IMR-90 (cell line): Measurements from ENCODE around the gene KLHL29. TPM values are rescaled to one million over a fixed set of nuclear protein-coding genes. Genes with fewer than 3 reads are reported as not detected.

ENCODE experiments used
- ATAC-seq: fragments of 200-7000 bp; cut with Tn5 transposase; 2 replicates; pipeline ENCODE4 v1.9.1; 2020; ENCODE audit warnings: low read depth, mild to moderate bottlenecking, moderate library complexity
- BruUV-seq: library from RNA; stranded (reverse); fragments of 400-500 nt; replicated peaks from 2 replicates; lab custom pipeline; 2021; lab: Mats Ljungman, UMichigan
- CTCF ChIA-PET: fragments of 300-600 bp; formaldehyde crosslinking; extraction: SDS; loops from one replicate; lab custom pipeline; 2021; ENCODE audit warnings: antibody characterized with exemption; lab: Yijun Ruan, JAX
- POLR2A ChIA-PET: fragments of 300-600 bp; sonication (Branson Sonifier 250); formaldehyde crosslinking; loops from one replicate; lab custom pipeline; 2022; ENCODE audit warnings: antibody characterized with exemption; ENCODE audit not compliant: unreplicated experiment; lab: Charles Lee
- DNase-seq: peaks from one replicate; pipeline ENCODE4 v3.0.0; 2013
- H2AFZ ChIP-seq: replicated peaks from 2 replicates; pipeline ENCODE3; 2013; ENCODE audit warnings: low read length, mild to moderate bottlenecking; ENCODE audit not compliant: poor library complexity
- H2AK5ac ChIP-seq: 2 replicates; pipeline ENCODE4 v1.6.1; 2013; ENCODE audit warnings: low read depth, low read length, inconsistent platforms
- H2AK9ac ChIP-seq: replicated peaks from 2 replicates; pipeline ENCODE3; 2013; ENCODE audit warnings: mild to moderate bottlenecking, low read depth, low read length, moderate library complexity; ENCODE audit not compliant: poor library complexity
- H2BK120ac ChIP-seq: 2 replicates; pipeline ENCODE4 v1.6.1; 2013; ENCODE audit warnings: low read depth, low read length, inconsistent platforms
- H2BK15ac ChIP-seq: 3 replicates; pipeline ENCODE4 v1.6.1; 2013; ENCODE audit warnings: low read depth, low read length, inconsistent platforms
- H2BK20ac ChIP-seq: 2 replicates; pipeline ENCODE4 v1.6.1; 2013; ENCODE audit warnings: low read depth, mild to moderate bottlenecking, inconsistent platforms, low read length, moderate library complexity
- H2BK5ac ChIP-seq: 2 replicates; pipeline ENCODE4 v1.6.1; 2013; ENCODE audit warnings: mild to moderate bottlenecking, low read depth, low read length, inconsistent platforms; ENCODE audit not compliant: poor library complexity, severe bottlenecking
- H3K14ac ChIP-seq: replicated peaks from 2 replicates; pipeline ENCODE4 v1.6.1; 2013; ENCODE audit warnings: low read depth, low read length, inconsistent platforms
- H3K18ac ChIP-seq: 2 replicates; pipeline ENCODE4 v1.6.1; 2013; ENCODE audit warnings: low read depth, low read length, control low read depth
- H3K23ac ChIP-seq: 2 replicates; pipeline ENCODE4 v1.6.1; 2013; ENCODE audit warnings: low read depth, low read length, inconsistent platforms
- H3K27ac ChIP-seq: 2 replicates; pipeline ENCODE4 v1.5.1; 2013; ENCODE audit warnings: mild to moderate bottlenecking, control low read depth, low read length; ENCODE audit not compliant: insufficient read depth
- H3K27me3 ChIP-seq: 2 replicates; pipeline ENCODE4 v1.6.1; 2013; ENCODE audit warnings: low read length; ENCODE audit not compliant: control insufficient read depth, insufficient read depth
- H3K36me3 ChIP-seq: 2 replicates; pipeline ENCODE4 v1.6.1; 2013; ENCODE audit warnings: low read length, mixed read lengths; ENCODE audit not compliant: control insufficient read depth, insufficient read depth
- H3K4ac ChIP-seq: 2 replicates; pipeline ENCODE4 v1.6.1; 2013; ENCODE audit warnings: low read depth, low read length, inconsistent platforms
- H3K4me1 ChIP-seq: 2 replicates; pipeline ENCODE4 v1.6.1; 2013; ENCODE audit warnings: low read length, mixed read lengths; ENCODE audit not compliant: control insufficient read depth, insufficient read depth
- H3K4me2 ChIP-seq: 2 replicates; pipeline ENCODE4 v1.6.1; 2013; ENCODE audit warnings: low read depth, mild to moderate bottlenecking, control low read depth, low read length, moderate library complexity
- H3K4me3 ChIP-seq: 2 replicates; pipeline ENCODE4 v1.5.1; 2013; ENCODE audit warnings: low read depth, mild to moderate bottlenecking, control low read depth, low read length, moderate library complexity; ENCODE audit not compliant: insufficient read depth
- H3K56ac ChIP-seq: 2 replicates; pipeline ENCODE4 v1.6.1; 2013; ENCODE audit warnings: low read length, inconsistent platforms; ENCODE audit not compliant: insufficient read depth; ENCODE audit errors: extremely low read depth
- H3K79me1 ChIP-seq, 2 experiments: 2 replicates each; pipeline ENCODE4 v1.6.1; 2013; ENCODE audit warnings: low read length in 2 of 2, inconsistent platforms in 1 of 2, low read depth in 1 of 2
- H3K9ac ChIP-seq: 2 replicates; pipeline ENCODE4 v1.6.1; 2013; ENCODE audit warnings: low read depth, low read length, control low read depth
- H3K9me1 ChIP-seq: 2 replicates; pipeline ENCODE4 v1.6.1; 2013; ENCODE audit warnings: low read length, inconsistent platforms; ENCODE audit not compliant: insufficient read depth
- H3K9me3 ChIP-seq: 2 replicates; pipeline ENCODE4 v1.6.1; 2013; ENCODE audit warnings: low read length; ENCODE audit not compliant: control insufficient read depth, insufficient read depth
- H4K20me1 ChIP-seq: 2 replicates; pipeline ENCODE4 v1.6.1; 2013; ENCODE audit warnings: low read length, inconsistent platforms; ENCODE audit not compliant: insufficient read depth
- H4K5ac ChIP-seq: 2 replicates; pipeline ENCODE4 v1.6.1; 2013; ENCODE audit warnings: mild to moderate bottlenecking, low read depth, low read length, control low read depth
- H4K8ac ChIP-seq, 2 experiments: 2 replicates each; pipeline ENCODE4 v1.6.1; 2013; ENCODE audit warnings: low read depth in 2 of 2, low read length in 2 of 2, control low read depth in 1 of 2, inconsistent platforms in 1 of 2
- H4K91ac ChIP-seq: 2 replicates; pipeline ENCODE4 v1.6.1; 2013; ENCODE audit warnings: low read depth, low read length, inconsistent platforms; ENCODE audit not compliant: insufficient read depth
- BHLHE40 ChIP-seq: fragments of 150-350 bp; IDR thresholded peaks from 2 replicates; pipeline ENCODE4 v1.6.1; 2016; ENCODE audit warnings: mild to moderate bottlenecking, low read depth, low read length
- CEBPB ChIP-seq: IDR thresholded peaks from 2 replicates; pipeline ENCODE4 v1.6.1; 2012; ENCODE audit warnings: low read depth, low read length, improper control_type of control experiment
- CTCF ChIP-seq: conservative IDR thresholded peaks from 2 replicates; pipeline ENCODE4 v1.5.1; 2012; ENCODE audit warnings: mild to moderate bottlenecking, low read depth, low read length, improper control_type of control experiment
- ELK1 ChIP-seq: fragments of 150-350 bp; IDR thresholded peaks from 2 replicates; pipeline ENCODE4 v1.6.1; 2016; ENCODE audit warnings: low read depth, mild to moderate bottlenecking, low read length, moderate library complexity, borderline replicate concordance
- FOS ChIP-seq: fragments of 150-350 bp; IDR thresholded peaks from 2 replicates; pipeline ENCODE4 v1.6.1; 2016; ENCODE audit warnings: low read depth, low read length
- MAFK ChIP-seq: IDR thresholded peaks from 2 replicates; pipeline ENCODE4 v1.6.1; 2012; ENCODE audit warnings: low read depth, low read length, improper control_type of control experiment
- MAZ ChIP-seq: IDR thresholded peaks from 2 replicates; pipeline ENCODE4 v1.6.1; 2012; ENCODE audit warnings: low read depth, mild to moderate bottlenecking, low read length, improper control_type of control experiment, moderate library complexity, borderline replicate concordance
- MXI1 ChIP-seq: IDR thresholded peaks from 2 replicates; pipeline ENCODE4 v1.6.1; 2012; ENCODE audit warnings: low read depth, mild to moderate bottlenecking, low read length, moderate library complexity, borderline replicate concordance
- NFE2L2 ChIP-seq: fragments of 150-350 bp; IDR thresholded peaks from 2 replicates; pipeline ENCODE4 v1.6.1; 2016; ENCODE audit warnings: low read depth, mild to moderate bottlenecking, low read length
- POLR2A ChIP-seq: IDR thresholded peaks from 2 replicates; pipeline ENCODE4 v1.6.1; 2012; ENCODE audit warnings: mild to moderate bottlenecking, low read depth, low read length
- RAD21 ChIP-seq: IDR thresholded peaks from 2 replicates; pipeline ENCODE4 v1.6.1; 2012; ENCODE audit warnings: low read length, improper control_type of control experiment
- RCOR1 ChIP-seq: IDR thresholded peaks from 2 replicates; pipeline ENCODE4 v1.6.1; 2012; ENCODE audit warnings: mild to moderate bottlenecking, low read length, improper control_type of control experiment; ENCODE audit not compliant: insufficient replicate concordance
- RFX5 ChIP-seq: IDR thresholded peaks from 2 replicates; pipeline ENCODE4 v1.8.0; 2012; ENCODE audit warnings: low read depth, mild to moderate bottlenecking, low read length, moderate library complexity
- SMC3 ChIP-seq: fragments of 150-350 bp; IDR thresholded peaks from 2 replicates; pipeline ENCODE4 v1.6.1; 2016; ENCODE audit warnings: low read depth, mild to moderate bottlenecking, antibody characterized with exemption, low read length, moderate library complexity
- WGBS, 2 experiments: methylation state at CpG; one replicate each; pipeline versions ENCODE4 v1.1.5 to v1.1.7; 2013; ENCODE audit warnings: missing lambda C conversion rate in 2 of 2; ENCODE audit not compliant: insufficient read length in 1 of 2; ENCODE audit errors: extremely low coverage in 2 of 2; 5-methylcytosine and 5-hydroxymethylcytosine counted together
- dilution Hi-C: fragments of 300-500 bp; cut with HindIII; formaldehyde crosslinking; loops from one replicate; pipeline ENCODE4 v1.14.3; 2018; ENCODE audit warnings: low sequenced_read_pairs; ENCODE audit not compliant: unreplicated experiment
- in situ Hi-C: fragments of 300-500 bp; cut with MboI; formaldehyde crosslinking; loops from 3 replicates; pipeline ENCODE4 v1.14.3; 2019; ENCODE audit warnings: low sequenced_read_pairs, inconsistent platforms, mixed read lengths
- intact Hi-C: fragments of 100-400 bp; cut with micrococcal nuclease; formaldehyde crosslinking; loops from 2 replicates; pipeline ENCODE4 v1.10.0; 2022
- polyA plus RNA-seq, 3 experiments: library from polyadenylated mRNA; depleted of rRNA; stranded (reverse); fragments of >200 nt; gene quantifications; 2 replicates each; pipeline ENCODE4 v1.2.3, GENCODE V29; 2012; ENCODE audit warnings: low replicate concordance in 1 of 3
- total RNA-seq: library from RNA; depleted of rRNA; stranded (reverse); fragments of >200 nt; gene quantifications from 2 replicates; pipeline ENCODE4 v1.2.3, GENCODE V29; 2012

KLHL29 gene
- total and polyA plus RNA-seq, 2 of the 4 experiments (the other 2 are of a cell fraction) = 2.0 to 8.0 TPM

DNA sequence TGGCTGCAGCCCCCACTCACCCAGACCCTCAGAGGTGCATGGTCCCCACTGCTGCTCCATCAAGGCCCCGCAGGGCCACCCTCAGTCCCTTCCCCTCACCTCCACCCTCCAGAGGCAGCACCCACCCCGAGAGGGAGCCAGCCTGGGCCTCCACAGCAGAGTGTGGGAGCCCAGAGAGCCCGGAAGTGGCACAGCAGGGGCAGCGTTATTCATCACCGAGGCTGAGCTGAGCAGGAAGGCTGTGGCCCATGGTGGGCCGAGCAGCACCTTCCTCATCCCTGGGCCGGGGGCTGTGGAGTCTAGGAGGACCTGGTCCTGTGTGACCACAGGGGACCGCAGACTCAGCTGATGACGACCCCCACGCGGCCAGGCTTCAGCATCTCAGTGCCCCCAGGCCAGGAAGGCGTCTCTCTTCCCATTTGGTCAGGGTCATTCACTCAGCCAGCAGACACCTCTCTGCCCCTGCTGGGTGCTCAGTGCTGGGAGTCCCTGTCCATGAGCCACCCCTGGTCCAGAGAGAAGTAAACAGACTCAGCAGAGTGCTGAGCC is 283.9 kb downstream of the KLHL29 start:
- TF ChIP-seq SMC3 = no peak
- no peak for TF ChIP-seq CTCF
- no peak for TF ChIP-seq BHLHE40
- TF ChIP-seq MAZ = no peak
- no peak for TF ChIP-seq POLR2A
- TF ChIP-seq NFE2L2 = no peak
- TF ChIP-seq FOS = no peak
- TF ChIP-seq RFX5 = no peak
- no peak for TF ChIP-seq MAFK
- no peak for TF ChIP-seq RAD21
- no peak for TF ChIP-seq MXI1
- no peak for TF ChIP-seq RCOR1
- TF ChIP-seq CEBPB = no peak
- no peak for TF ChIP-seq ELK1
- H2AK9ac ChIP-seq = no peak overlapping the region
- H3K27ac ChIP-seq = no peak overlapping the region
- no peak overlapping the region for H3K14ac ChIP-seq
- no peak overlapping the region for H2BK20ac ChIP-seq
- no peak overlapping the region for H2BK15ac ChIP-seq
- no peak overlapping the region for H3K9ac ChIP-seq
- WGBS, 2 experiments = 60% methylated on average over 4 of the region's 12 CpGs; no CpG with 5 or more reads in 1 of the 2 experiments
- no peak overlapping the region for H4K91ac ChIP-seq
- BruUV-seq = no TSS peak
- H2AFZ ChIP-seq = no peak overlapping the region
- H3K56ac ChIP-seq = no peak overlapping the region
- POLR2A ChIA-PET = no interaction called here
- no peak overlapping the region for H2AK5ac ChIP-seq
- H3K36me3 ChIP-seq = no peaks in the 10 kb centered on the region
- no peaks in the 10 kb centered on the region for H3K27me3 ChIP-seq
- no peaks in the 10 kb centered on the region for H3K79me1 ChIP-seq
- DNase-seq (no peak), ATAC-seq (no peak)
- no peak overlapping the region for H3K4me2 ChIP-seq
- intact Hi-C loops (no loop called here), in situ Hi-C loops (no loop called here), dilution Hi-C loops (no loop called here)
- no peak overlapping the region for H2BK120ac ChIP-seq
- no peak overlapping the region for H4K8ac ChIP-seq
- CTCF ChIA-PET = no interaction called here
- H3K9me3 ChIP-seq = no peaks in the 10 kb centered on the region
- no peak overlapping the region for H3K4ac ChIP-seq
- H3K9me1 ChIP-seq = peaks cover 13% of the 10 kb centered on the region
- H4K5ac ChIP-seq = no peak overlapping the region
- no peak overlapping the region for H3K23ac ChIP-seq
- no peak overlapping the region for H3K4me3 ChIP-seq
- no peak overlapping the region for H2BK5ac ChIP-seq
- peaks cover 2% of the 10 kb centered on the region; the same call in 1 of the 2 replicates for H3K4me1 ChIP-seq
- no peak overlapping the region for H3K18ac ChIP-seq
- peaks cover 9% of the 10 kb centered on the region for H4K20me1 ChIP-seq
